Endometrial microvascular endothelial cells (primary cell): Measurements from ENCODE around the gene TSC22D3. TPM values are rescaled to one million over a fixed set of nuclear protein-coding genes. Genes with fewer than 3 reads are reported as not detected.
"Not testable (repeated sequence)": the region's sequence is repeated elsewhere in the genome, so short reads cannot be mapped to it uniquely, and the experiment has no call there.

Source experiments
- in situ Hi-C: cut with HindIII; loops from 2 replicates; pipeline ENCODE4 v1.10.0; 2017; ENCODE audit warnings: low sequenced_read_pairs, low pct_unique_long_range_greater_than_20kb; ENCODE audit errors: inconsistent ontology term
- total RNA-seq: library from RNA; depleted of rRNA; stranded (reverse); fragments of >200 nt; gene quantifications from one replicate; pipeline ENCODE4 v1.2.3, GENCODE V29; 2015; ENCODE audit errors: inconsistent ontology term

The TSC22D3 gene
- total RNA-seq, result 24.6 TPM

DNA sequence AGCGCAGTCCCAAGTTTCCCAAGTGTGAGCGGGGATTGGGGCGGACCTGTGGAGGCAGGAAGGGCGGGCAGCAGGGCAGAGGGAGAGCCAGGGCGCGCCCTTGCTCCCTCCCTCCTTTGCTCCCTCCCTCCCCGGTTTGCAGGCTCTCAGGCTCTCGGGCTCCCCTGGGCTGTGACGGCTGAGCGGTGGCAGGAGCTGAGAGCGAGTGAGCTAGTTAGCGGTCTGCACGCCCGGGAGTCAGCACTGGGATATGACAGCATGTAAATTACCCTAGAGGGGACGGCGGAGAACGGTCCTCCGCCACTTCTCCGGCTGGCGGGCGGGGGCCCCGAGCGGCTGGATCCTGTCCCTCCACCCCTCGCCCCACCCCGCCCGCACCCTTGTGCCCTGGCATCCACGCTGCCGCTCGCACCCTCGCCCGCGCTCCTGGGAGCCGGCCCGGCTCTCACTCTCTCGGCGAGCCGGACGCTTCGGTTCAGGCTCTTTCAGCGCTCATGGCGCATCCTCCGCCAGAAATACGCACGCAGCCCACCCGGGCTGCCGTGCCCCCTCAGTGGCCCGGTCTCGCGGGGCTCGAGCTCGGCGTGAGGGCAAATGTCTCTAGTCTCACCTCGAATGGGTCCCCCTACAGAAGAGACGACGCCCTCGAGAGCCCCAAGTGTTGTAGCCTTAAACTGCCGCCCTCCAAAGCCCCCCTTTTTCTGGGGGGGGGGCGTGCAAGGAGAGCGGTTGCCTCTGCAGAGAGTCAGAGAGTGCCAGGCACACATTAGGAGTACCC, at the start of gene TSC22D3:
Gene TSC22D3 (minus strand): TSS at position 54 of the 778 bp plus-strand sequence. CDS start 368 bp downstream, outside the sequence.
- in situ Hi-C loops, result no loop called here

DNA sequence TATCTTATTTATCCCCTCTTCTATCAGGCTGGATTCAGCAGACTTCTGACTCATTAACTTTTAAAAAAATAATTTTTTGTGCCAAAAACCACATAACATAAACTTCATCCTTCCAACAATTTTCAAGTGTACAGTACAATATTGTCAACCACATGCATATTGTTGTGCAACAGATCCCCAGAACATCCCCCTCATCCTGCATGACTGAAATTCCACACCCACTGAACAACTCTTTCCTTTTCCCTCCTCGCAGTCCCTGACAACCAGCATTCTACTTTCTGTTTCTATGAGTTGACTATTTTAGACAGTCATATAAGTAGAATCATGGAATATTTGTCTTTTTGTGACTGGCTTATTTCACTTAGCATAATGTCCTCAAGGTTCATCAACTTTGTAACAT, 47.9 kb upstream of the TSC22D3 start:
- in situ Hi-C loops, result no loop called here

DNA sequence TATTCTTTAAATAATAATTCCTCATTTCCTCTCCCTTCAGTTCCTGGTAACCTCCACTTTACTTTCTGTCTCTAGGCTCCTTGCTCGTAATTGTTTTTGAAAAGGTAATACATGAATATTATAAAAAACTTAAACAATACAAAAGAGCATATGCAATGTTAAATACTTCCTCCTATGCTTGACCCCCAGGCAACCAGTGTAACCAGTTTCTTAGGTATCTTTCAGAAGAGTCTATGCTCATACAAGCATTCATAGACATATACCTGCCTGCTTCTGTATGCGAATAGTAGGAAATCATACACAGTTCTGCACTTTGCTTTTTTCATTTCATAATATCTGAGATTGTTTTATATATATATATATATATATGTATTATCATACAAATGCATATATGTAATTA, 47.5 kb upstream of the TSC22D3 start:
- in situ Hi-C loops, result no loop called here

DNA sequence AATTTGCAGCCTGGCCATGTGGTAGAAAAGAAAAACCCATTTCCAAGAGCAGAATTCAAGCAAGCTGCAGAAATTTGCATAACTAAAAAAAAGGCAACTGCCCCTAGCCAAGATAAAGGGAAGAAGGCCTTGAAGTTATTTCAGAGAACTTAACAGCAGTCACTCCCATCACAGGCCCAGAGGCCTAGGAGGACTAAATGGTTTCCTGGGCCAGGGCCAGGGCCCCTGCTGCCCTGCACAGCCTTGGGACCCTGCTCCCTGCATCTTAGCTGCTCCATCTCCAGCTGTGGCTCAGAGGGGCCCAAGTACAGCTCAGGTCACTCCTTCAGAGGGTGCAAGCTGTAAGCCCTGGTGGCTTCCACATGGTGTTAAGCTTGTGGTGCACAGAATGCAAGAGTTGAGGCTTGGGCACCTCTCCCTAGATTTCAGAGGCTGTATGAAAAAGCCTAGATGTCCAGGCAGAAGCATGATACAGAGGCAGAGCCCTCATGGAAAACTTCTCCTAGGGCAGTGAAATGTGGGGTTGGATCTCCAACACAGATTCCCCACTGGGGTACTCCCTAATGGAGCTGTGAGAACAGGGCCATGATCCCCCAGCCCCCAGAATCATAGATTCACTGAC, 43.4 kb upstream of the TSC22D3 start:
- in situ Hi-C loops, result no loop called here

DNA sequence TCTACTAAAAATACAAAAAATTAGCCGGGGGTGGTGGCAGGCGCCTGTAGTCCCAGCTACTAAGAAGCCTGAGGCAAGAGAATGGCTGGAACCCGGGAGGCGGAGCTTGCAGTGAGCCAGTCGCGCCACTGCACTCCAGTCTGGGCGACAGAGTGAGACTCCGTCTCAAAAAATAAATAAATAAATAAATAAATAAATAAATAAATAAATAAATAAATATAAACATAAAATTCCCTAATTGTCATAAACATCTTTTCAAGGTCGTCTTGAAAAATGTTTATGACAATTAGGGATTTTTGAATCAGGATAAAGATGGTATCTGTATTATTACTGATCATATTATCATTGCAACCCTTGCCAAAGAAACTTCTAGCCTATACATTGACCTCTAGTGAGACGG, 34.5 kb upstream of the TSC22D3 start:
- in situ Hi-C loops, result not testable (repeated sequence)

DNA sequence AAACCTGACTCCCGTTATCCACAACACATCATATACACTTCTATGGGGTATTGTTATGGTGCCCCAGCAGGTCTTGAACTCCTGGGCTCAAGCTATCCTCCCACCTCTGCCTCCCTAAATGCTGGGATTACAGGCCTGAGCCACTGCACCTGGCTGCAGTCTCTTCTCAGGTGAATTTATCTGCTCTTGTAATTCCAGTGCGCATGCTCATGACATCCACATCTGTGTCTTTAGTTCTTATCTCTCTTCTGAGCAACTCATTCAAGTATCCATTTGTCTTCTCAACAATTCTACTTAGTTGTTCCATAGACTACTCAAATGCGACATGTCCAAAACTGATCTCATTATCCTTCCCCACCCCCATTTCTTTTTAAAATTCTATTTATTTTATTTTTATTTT, 29.6 kb upstream of the TSC22D3 start:
- in situ Hi-C loops, result no loop called here

DNA sequence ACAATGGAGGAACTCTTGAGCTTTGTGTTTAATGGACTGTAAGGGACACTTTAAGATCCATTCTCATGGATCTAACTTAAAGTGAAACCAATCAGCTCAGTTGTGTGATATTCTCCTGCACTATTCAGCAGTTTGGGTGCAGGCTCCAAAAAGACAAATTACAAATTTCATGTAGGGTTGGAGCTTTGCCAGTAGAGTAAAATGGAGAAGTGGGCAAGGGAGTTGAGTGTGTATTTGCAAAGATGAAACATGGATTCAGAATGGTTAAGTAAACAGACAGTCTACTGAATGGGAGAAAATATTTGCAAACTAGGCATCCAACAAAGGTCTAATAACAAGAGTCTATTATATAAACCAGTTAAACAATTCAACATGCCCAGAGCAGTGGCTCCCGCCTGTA, 28.8 kb upstream of the TSC22D3 start:
- in situ Hi-C loops, result no loop called here

DNA sequence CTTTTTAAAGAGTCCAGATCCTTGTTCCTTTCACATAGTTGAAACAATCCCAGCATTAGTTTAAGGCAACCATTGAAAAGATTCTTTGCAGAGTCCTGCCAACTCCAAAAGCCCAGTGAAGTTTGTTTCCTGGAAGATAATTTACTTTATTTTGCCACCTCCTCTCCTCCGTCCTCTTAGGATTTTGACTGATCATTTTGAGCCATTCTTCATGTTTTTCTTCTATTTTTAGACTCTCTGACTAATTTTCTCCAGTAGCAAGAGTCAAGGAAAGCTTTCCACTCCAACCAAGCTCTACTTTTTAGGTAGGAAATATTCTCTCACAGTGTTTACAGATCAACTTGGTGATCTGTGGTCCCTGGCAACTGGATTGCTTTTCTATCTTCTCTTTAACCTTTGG, 12.2 kb upstream of the TSC22D3 start:
- in situ Hi-C loops, result no loop called here

DNA sequence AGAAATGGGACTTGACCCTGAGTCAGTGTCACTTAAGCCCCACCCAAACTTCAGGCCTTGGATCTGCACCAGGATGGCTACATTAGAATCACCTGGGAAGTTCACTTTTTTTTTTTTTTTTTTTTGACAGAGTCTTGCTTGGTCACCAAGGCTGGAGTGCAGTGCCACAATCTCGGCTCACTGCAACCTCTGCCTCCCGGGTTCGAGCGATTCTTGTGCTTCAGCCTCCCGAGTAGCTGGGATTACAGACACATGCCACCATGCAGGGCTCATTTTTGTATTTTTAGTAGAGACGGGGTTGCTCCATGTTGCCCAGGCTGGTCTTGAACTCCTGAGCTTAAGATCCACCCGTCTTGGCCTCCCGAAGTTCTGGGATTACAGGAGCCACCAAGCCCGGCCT, 4.9 kb upstream of the TSC22D3 start:
- in situ Hi-C loops, result no loop called here

DNA sequence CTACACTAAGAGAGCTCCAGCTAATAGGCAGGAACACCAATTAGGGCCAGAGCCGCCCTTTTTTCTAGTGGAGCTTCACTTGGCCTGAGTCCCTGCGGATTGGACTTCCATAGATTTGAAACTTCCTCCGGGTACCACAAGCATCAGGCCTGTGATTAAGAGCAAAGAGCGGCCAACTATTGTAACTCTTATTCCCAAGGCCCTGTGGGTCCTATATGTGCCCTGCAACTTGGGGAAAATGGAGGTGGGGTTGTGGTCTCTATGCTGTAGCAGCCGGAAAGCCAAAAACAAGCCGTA, 1.9 kb upstream of the TSC22D3 start, which contains the start of gene NCBP2L:
Gene NCBP2L (plus strand): TSS at position 198 of the 297 bp plus-strand sequence. CDS start 16,488 bp downstream, outside the sequence.
- in situ Hi-C loops, result no loop called here

DNA sequence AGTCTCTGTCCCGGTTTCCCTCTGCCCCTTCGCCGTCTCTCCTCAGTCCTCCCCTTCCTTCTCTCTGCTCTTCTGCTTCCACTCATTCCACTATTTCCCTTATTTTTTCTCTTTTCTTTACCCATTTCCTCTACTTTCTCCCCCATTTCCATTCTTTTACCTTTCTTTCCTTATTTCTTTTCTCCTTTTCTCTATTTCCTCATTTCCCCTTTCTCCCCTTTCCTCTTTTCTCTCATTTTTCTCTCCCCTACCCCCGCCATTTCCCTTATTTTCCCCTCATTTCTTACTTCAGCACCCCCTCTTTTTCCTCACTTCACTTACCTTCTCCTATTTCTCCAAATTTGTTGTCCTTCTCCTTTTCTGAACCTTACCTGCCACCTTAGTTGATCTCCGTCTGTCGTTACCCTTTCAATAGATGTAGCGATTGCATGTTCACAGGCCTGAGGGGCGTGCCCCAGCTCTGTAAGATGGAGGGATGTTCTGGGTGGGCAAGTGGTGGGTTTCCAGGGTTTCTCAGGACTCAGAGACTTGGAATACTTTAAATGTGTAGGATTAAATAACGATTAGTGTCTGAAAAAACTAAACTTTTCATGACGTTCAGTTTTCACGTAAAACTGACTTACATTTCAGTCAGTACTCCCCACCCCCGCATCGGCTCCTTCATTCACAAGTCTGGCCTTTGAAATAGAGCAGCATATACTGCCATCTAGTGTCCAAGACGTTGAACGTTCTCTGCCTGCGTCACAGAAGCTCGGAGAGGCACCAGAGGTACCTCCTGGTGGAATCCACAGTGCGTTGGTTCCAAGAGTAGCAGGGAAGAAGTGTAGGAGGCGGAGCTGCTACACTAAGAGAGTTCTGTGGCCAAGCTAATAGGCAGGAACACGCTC, 1.3 kb upstream of the TSC22D3 start:
- in situ Hi-C loops, result no loop called here

DNA sequence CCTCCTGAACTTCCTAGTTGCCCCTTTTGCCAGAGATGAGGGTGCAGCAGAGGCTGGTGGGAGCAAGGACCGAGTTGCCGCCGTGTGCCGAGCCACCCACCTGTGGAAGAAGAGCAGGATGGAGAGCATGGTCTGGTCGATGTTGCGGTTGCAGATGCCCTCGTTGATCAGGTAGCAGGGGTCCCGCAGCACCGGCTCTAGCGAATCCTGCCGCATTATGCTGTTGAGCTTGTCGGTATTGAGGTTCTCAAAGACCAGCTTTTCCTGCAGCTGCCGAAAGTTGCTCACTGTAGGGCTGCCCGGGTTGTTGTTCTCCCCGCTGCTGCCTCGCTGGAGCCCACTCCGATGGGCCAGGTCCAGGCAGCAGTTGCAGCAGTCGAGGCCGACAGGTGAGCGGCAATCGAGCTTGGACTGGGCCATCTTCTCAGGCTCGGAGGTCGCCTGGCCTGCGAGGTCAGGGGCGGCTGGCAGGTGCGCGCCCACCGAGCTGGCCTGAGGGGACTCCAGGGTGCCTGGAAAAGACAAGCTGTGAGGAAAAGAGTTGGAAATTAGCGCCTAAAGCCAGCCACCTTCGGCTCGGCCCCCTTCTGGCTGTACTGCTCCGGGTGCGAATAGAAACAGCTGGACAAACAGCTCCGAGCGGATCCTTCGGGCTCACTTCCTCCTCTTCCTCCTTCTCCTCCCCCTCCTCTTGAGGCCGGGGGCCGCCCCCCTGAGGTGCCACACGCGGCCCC, 420 bp downstream of the TSC22D3 start:
- in situ Hi-C loops, result no loop called here

DNA sequence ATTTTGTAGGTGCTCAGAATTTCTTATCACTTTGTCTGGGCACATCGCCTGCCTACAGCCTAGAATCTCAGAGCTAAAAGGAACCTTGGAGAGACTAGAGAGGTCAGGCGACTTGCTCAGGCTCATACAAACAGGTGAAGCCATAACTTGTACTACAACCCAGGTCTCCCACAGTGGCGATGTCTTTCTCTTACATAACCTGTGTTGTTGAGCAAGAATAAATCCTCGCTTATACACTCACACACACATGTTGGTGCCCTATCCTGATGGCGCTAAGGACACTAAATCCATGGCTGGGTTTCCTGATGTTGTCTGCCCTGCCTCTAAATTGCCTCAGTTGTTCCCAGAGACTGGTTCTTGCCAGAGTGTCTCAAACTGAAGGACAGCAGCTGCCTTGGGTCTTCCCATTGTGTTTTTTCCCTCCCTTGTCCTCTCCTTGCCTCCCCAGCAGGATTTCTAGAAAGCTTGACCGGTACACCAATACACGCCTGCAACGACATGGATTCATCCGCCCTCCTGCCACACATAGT, 1.6 kb downstream of the TSC22D3 start:
- in situ Hi-C loops, result no loop called here

DNA sequence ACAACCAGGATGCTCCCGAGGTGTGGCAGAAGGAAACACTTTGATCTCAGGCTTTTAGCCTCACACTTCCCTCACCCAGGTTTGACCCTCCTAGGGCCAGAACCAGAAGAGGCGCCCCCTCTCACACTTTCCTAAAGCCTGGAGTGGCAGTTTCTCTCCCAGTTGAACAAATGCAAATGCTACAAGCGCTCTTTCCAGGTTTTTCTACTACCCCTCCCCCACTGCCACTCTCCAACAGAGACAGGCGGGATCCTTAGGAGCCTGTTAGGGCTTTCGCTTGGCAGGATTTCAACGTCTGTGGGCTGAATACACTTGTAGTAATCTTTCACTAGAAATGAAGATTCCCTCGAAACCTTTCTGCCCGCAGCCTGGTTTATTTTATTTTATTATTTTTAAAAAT, 2.4 kb downstream of the TSC22D3 start:
- in situ Hi-C loops, result no loop called here

DNA sequence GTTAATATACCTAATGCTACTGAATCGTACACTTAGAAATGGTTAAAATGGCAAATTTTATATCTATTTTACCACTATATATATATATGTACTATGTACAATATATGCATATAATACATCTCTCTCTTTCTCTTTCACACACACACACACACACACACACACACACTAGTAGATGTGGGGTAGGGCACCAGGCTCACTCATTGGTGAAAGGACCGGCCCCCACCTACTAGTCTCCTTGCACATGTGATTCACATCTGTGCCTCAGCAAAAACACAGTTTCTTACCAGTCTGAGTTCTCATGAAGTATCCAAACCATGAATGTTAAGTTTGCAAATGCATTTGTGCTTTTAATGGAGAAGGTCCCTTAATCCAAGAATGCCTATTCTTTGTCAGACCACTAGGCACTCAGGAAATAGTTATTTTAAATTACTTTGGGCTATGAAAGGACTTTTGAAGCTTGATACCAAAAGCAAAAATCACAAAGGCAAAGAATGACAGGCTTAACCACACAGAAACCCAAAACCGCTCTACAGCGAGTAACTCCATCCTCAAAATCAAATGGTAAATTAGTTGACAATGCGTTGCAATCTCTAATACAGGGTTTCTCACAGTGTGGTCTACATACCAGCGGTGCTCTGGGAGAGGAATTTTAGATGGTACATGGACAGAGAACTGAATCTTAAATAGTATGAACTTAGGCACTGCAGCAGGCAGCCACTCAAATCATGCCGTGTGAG, 5.8 kb downstream of the TSC22D3 start:
- in situ Hi-C loops, result no loop called here

DNA sequence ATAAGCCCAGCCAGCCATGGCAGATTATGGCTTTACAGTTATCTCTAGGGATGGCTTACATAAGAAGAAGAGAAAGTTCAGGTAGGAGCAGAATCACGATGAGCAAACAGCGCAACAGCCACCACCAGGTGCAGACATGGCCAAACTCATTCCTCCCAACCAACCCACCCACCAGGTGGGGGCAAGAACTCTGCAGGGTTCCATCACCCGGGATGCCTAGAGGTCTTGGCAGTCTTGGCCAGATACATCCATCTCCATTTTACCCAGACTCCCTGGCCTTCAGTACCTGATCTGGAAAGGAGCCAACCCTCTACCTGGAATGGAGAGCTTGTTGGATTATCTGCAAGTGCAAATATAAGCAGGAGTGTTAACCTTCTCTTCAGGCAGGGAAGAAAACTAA, 7.5 kb downstream of the TSC22D3 start:
- in situ Hi-C loops, result no loop called here

DNA sequence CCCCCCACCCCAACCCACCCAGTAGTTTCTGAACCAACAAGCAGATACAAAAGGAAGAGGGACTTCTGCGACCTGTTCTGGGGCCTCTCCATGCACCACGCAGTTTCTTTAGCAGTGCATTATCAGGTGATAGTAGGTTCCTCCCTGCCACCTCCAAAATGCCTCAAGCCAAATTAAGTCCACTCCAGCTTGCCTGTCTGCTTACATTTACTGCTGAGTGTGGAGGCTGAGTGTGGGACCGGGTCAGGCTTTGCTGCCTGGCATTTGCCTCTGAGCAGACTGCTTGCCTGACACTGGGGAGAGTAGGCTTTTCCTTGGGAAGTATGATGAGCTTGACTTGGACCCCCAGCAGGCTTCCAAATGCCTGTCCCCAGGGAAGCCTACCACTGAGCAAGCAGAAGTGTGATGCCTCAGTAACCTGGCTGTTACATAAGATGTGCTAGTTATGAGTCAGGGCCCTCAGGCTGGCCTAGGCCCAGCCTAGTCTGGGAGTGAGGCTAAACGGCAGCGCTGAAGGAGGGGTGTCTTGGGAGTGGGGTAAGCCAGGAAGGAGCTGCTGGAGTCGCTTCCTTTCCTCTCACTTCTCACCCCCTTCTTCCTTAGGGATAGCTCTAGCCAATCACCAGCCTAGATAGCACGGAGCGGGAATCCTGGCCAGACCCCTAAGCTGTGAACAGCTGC, 9.0 kb downstream of the TSC22D3 start:
- in situ Hi-C loops, result no loop called here
